H1 (cell line): Measurements from ENCODE around the gene LTC4S. TPM values are rescaled to one million over a fixed set of nuclear protein-coding genes. Genes with fewer than 3 reads are reported as not detected.
A peak's percentile ranks its signal among the peaks of the same experiment; 100 is the strongest.

Source experiments
- CTCF ChIA-PET: fragments of 300-600 bp; sonication (Branson Sonifier 250); formaldehyde crosslinking; loops from one replicate; lab custom pipeline; 2021; ENCODE audit not compliant: partially characterized antibody; lab: Charles Lee
- POLR2A ChIA-PET: fragments of 300-600 bp; sonication (Branson Sonifier 250); formaldehyde crosslinking; loops from one replicate; lab custom pipeline; 2021; ENCODE audit warnings: inconsistent platforms; ENCODE audit not compliant: partially characterized antibody; lab: Charles Lee
- DNase-seq, 2 experiments: peaks; one replicate each; pipeline versions ENCODE4 v3.0.0 to v3.0.0-alpha.2; 2010 to 2022; ENCODE audit warnings: low spot score in 2 of 2, low read depth in 1 of 2, mixed read lengths in 1 of 2
- FAIRE-seq: peaks from 2 replicates; lab custom pipeline; 2011; peaks lifted over from hg19 to GRCh38; lab: Jason Lieb, UNC
- H2AFZ ChIP-seq: 2 replicates; pipeline ENCODE4 v1.8.1; 2012; ENCODE audit warnings: low read length, inconsistent platforms
- H2AK5ac ChIP-seq: 2 replicates; pipeline ENCODE4 v1.6.1; 2013; ENCODE audit warnings: low read depth, low read length
- H2BK120ac ChIP-seq: replicated peaks from 2 replicates; pipeline ENCODE3; 2013; ENCODE audit warnings: low read depth, low read length, inconsistent platforms
- H2BK12ac ChIP-seq: 2 replicates; pipeline ENCODE4 v1.6.1; 2013; ENCODE audit warnings: low read depth, low read length
- H2BK15ac ChIP-seq: 2 replicates; pipeline ENCODE4 v1.6.1; 2013; ENCODE audit warnings: low read length
- H2BK20ac ChIP-seq: 2 replicates; pipeline ENCODE4 v1.6.1; 2013; ENCODE audit warnings: low read length
- H2BK5ac ChIP-seq: 2 replicates; pipeline ENCODE4 v1.6.1; 2013; ENCODE audit warnings: low read depth, low read length
- H3K14ac ChIP-seq: 2 replicates; pipeline ENCODE4 v1.6.1; 2013; ENCODE audit warnings: inconsistent platforms; ENCODE audit not compliant: insufficient read length
- H3K18ac ChIP-seq: 2 replicates; pipeline ENCODE4 v1.6.1; 2013; ENCODE audit warnings: low read length; ENCODE audit errors: extremely low read depth
- H3K23ac ChIP-seq: 2 replicates; pipeline ENCODE4 v1.6.1; 2013; ENCODE audit warnings: inconsistent platforms; ENCODE audit not compliant: insufficient read length
- H3K23me2 ChIP-seq: 2 replicates; pipeline ENCODE4 v1.6.1; 2013; ENCODE audit warnings: low read depth, low read length
- H3K27ac ChIP-seq: 2 replicates; pipeline ENCODE4 v1.6.1; 2011; ENCODE audit warnings: low read depth, low read length, inconsistent platforms
- H3K27me3 ChIP-seq, 4 experiments: replicated peaks in 1 of 4; 1 replicate in 1 of 4; 2 replicates in 3 of 4; pipeline versions ENCODE4 v1.6.1 to v1.8.1; 2011 to 2013; ENCODE audit warnings: low read length in 3 of 4, mild to moderate bottlenecking in 3 of 4, inconsistent platforms in 2 of 4, mixed read lengths in 2 of 4, moderate library complexity in 1 of 4; ENCODE audit not compliant: control insufficient read depth in 3 of 4, insufficient read depth in 3 of 4; ENCODE audit errors: extremely low read depth in 1 of 4
- H3K36me3 ChIP-seq, 4 experiments: 2 replicates each; pipeline versions ENCODE4 v1.6.1 to v1.8.1; 2011 to 2013; ENCODE audit warnings: mild to moderate bottlenecking in 4 of 4, low read length in 3 of 4, moderate library complexity in 2 of 4, control low read depth in 1 of 4, inconsistent platforms in 1 of 4; ENCODE audit not compliant: insufficient read depth in 4 of 4, control insufficient read depth in 2 of 4
- H3K4ac ChIP-seq: replicated peaks from 2 replicates; pipeline ENCODE3; 2013; ENCODE audit warnings: low read length, low read depth, mixed read lengths, inconsistent platforms; ENCODE audit not compliant: insufficient read length
- H3K4me1 ChIP-seq, 4 experiments: replicated peaks in 1 of 4; 1 replicate in 1 of 4; 2 replicates in 3 of 4; pipeline versions ENCODE4 v1.6.1 to v1.8.1; 2011 to 2013; ENCODE audit warnings: low read length in 3 of 4, inconsistent platforms in 2 of 4, mixed read lengths in 1 of 4; ENCODE audit not compliant: insufficient read depth in 4 of 4, control insufficient read depth in 3 of 4
- H3K4me2 ChIP-seq, 2 experiments: 2 replicates each; pipeline versions ENCODE4 v1.6.1 to v1.8.1; 2011 to 2013; ENCODE audit warnings: low read depth in 2 of 2, low read length in 2 of 2, control low read depth in 1 of 2, inconsistent platforms in 1 of 2, mild to moderate bottlenecking in 1 of 2; ENCODE audit not compliant: insufficient read depth in 1 of 2
- H3K4me3 ChIP-seq, 4 experiments: fragments of 200-600, 300-600 bp in 1 of 4; sonication (generic), shearing (Covaris generic), sonication (Bioruptor Twin) in 1 of 4; 2 replicates each; pipeline versions ENCODE4 v1.5.1 to v1.8.1; 2011 to 2016; ENCODE audit warnings: low read length in 4 of 4, low read depth in 3 of 4, control low read depth in 2 of 4, inconsistent platforms in 2 of 4, mild to moderate bottlenecking in 2 of 4, mixed read lengths in 1 of 4, moderate library complexity in 1 of 4; ENCODE audit not compliant: insufficient read depth in 2 of 4; ENCODE audit errors: extremely low read depth in 1 of 4
- H3K56ac ChIP-seq: replicated peaks from 2 replicates; pipeline ENCODE3; 2013; ENCODE audit warnings: low read depth, mild to moderate bottlenecking, mixed read lengths, low read length, inconsistent platforms; ENCODE audit not compliant: insufficient read length
- H3K79me1 ChIP-seq: 2 replicates; pipeline ENCODE4 v1.6.1; 2013; ENCODE audit warnings: low read depth, low read length, control low read depth
- H3K79me2 ChIP-seq, 2 experiments: 2 replicates each; pipeline versions ENCODE4 v1.6.1 to v1.8.1; 2012 to 2013; ENCODE audit warnings: low read length in 2 of 2, mild to moderate bottlenecking in 2 of 2, inconsistent platforms in 1 of 2; ENCODE audit not compliant: insufficient read depth in 2 of 2, control insufficient read depth in 1 of 2
- H3K9ac ChIP-seq, 4 experiments: replicated peaks in 1 of 4; 1 replicate in 1 of 4; 2 replicates in 3 of 4; pipeline versions ENCODE4 v1.6.1 to v1.8.1; 2011 to 2013; ENCODE audit warnings: low read depth in 3 of 4, low read length in 3 of 4, control low read depth in 2 of 4, mild to moderate bottlenecking in 2 of 4, moderate library complexity in 2 of 4, inconsistent platforms in 1 of 4; ENCODE audit errors: extremely low read depth in 1 of 4
- H3K9me3 ChIP-seq, 2 experiments: 2 replicates each; pipeline versions ENCODE4 v1.6.1 to v1.8.1; 2012 to 2013; ENCODE audit warnings: mild to moderate bottlenecking in 2 of 2, moderate library complexity in 2 of 2, control low read depth in 1 of 2, inconsistent platforms in 1 of 2, low read depth in 1 of 2, low read length in 1 of 2, mixed read lengths in 1 of 2; ENCODE audit not compliant: insufficient read depth in 2 of 2
- H4K20me1 ChIP-seq, 2 experiments: replicated peaks in 1 of 2; 2 replicates each; pipeline versions ENCODE3 to v1.8.1; 2011 to 2013; ENCODE audit warnings: inconsistent platforms in 2 of 2, low read length in 2 of 2, mild to moderate bottlenecking in 1 of 2; ENCODE audit not compliant: insufficient read depth in 2 of 2, control insufficient read depth in 1 of 2
- H4K5ac ChIP-seq: 2 replicates; pipeline ENCODE4 v1.6.1; 2013; ENCODE audit warnings: low read length, low read depth, mixed read lengths, inconsistent platforms; ENCODE audit not compliant: insufficient read length
- H4K8ac ChIP-seq: 2 replicates; pipeline ENCODE4 v1.8.0; 2013; ENCODE audit warnings: mild to moderate bottlenecking, moderate library complexity, low read length, inconsistent platforms; ENCODE audit not compliant: insufficient read depth; ENCODE audit errors: extremely low read depth
- H4K91ac ChIP-seq: replicated peaks from 2 replicates; pipeline ENCODE3; 2013; ENCODE audit warnings: low read length, mixed read lengths, inconsistent platforms; ENCODE audit not compliant: insufficient read length
- WGBS, 2 experiments: shearing (Covaris generic) in 1 of 2; methylation state at CpG; one replicate each; pipeline versions ENCODE4 v1.1.6 to v1.1.7; 2013 to 2015; ENCODE audit warnings: low lambda C conversion rate in 2 of 2, mixed read lengths in 2 of 2, inconsistent platforms in 1 of 2, low coverage in 1 of 2, missing lambda C conversion rate in 1 of 2; ENCODE audit not compliant: insufficient replicate concordance in 2 of 2, insufficient coverage in 1 of 2, insufficient read length in 1 of 2; ENCODE audit errors: extremely low coverage in 1 of 2, missing lambda C conversion rate in 1 of 2; 5-methylcytosine and 5-hydroxymethylcytosine counted together
- polyA plus RNA-seq, 7 experiments: library from polyadenylated mRNA; depleted of rRNA in 3 of 7; stranded (reverse) in 5 of 7; unstranded in 2 of 7; fragments of >200 nt in 5 of 7; fragments of 200-250 nt in 2 of 7; gene quantifications; 1 replicate in 5 of 7; 2 replicates in 1 of 7; 4 replicates in 1 of 7; pipeline versions ENCODE4 v1.2.1 to v1.2.3, GENCODE V29; 2011 to 2013; ENCODE audit warnings: missing spikeins in 2 of 7, mixed read lengths in 2 of 7
- total RNA-seq: library from RNA; stranded (reverse); fragmentation: NEBNext Ultra II Directional; extraction: Animal tissue kit (Norgen Biotek cat#: 25700); gene quantifications from 2 replicates; pipeline ENCODE4 v1.2.1, GENCODE V29; 2021

LTC4S gene
- total and polyA plus RNA-seq, 2 of the 8 experiments (the other 6 are each of a cell fraction or from before 2014, with no cell fraction given), result 2.2 to 3.7 TPM

- Histone ChIP-seq H2BK5ac (no peak overlapping the region), H3K14ac (no peak overlapping the region), H4K91ac (no peak overlapping the region), H3K4me1 (peaks cover 0 to 31% (median 27%) of the 10 kb centered on the region in 4 experiments; a peak in 6 of 7 replicates), H4K20me1 (no peaks in the 10 kb centered on the region), H2BK20ac (no peak overlapping the region), H3K56ac (no peak overlapping the region), H3K4me3 (peak overlapping the region; percentile 32 to 62 (median 40)), H3K23ac (no peak overlapping the region), H3K9ac (no peak overlapping the region), H2AFZ (no peak overlapping the region), H3K36me3 (peaks cover 0 to 5% (median 0%) of the 10 kb centered on the region in 4 experiments; a peak in 1 of 8 replicates), H3K79me1 (no peaks in the 10 kb centered on the region), H3K23me2 (peaks cover 13% of the 10 kb centered on the region; the same call in 1 of the 2 replicates), H3K4ac (no peak overlapping the region), H2BK15ac (no peak overlapping the region), H2AK5ac (no peak overlapping the region), H4K8ac (no peak overlapping the region), H3K9me3 (no peaks in the 10 kb centered on the region), H2BK12ac (no peak overlapping the region), H3K4me2 (peak overlapping the region; percentile 54 to 71), H3K27me3 (peaks cover 0 to 5% (median 2%) of the 10 kb centered on the region in 4 experiments; a peak in 2 of 7 replicates), H3K79me2 (peaks cover 0 to 4% of the 10 kb centered on the region in 2 experiments; a peak in 2 of 4 replicates), H2BK120ac (no peak overlapping the region), H3K18ac (no peak overlapping the region), H4K5ac (no peak overlapping the region), H3K27ac (no peak overlapping the region)
- POLR2A ChIA-PET, result interaction anchor here (1.1 to 12.6 kb wide), 8 partner anchors 11 to 254 kb away, joined by 3 to 207 read pairs (median 4); partner anchors contain the start of genes HNRNPH1, LTC4S and MGAT4B
- 43% methylated on average over 19 of the region's 23 CpGs; no CpG with 5 or more reads in 1 of the 2 experiments for WGBS, 2 experiments
- CTCF ChIA-PET, result interaction anchor here (1.4 to 3.3 kb wide), 2 partner anchors 14 to 54 kb away, joined by 6 to 11 read pairs; no protein-coding TSS in a partner anchor
- DNase-seq, result no peak
- no peak for FAIRE-seq
These were observed 22.6 kb downstream of the LTC4S start for GRCh38 chr5:179816401-179816795.
